Femur (tissue), 1 donor: Measurements from ENCODE around the gene ARRB2.
A peak's percentile ranks its signal among the peaks of the same experiment; 100 is the strongest.

Source experiments
- DNase-seq: peaks from one replicate; pipeline ENCODE4 v3.0.0-alpha.2; 2017

ARRB2 gene

GRCh38 chr17:4734857-4735475 lies 24.5 kb downstream of the ARRB2 start:
- peak; percentile 16 for DNase-seq

DNA sequence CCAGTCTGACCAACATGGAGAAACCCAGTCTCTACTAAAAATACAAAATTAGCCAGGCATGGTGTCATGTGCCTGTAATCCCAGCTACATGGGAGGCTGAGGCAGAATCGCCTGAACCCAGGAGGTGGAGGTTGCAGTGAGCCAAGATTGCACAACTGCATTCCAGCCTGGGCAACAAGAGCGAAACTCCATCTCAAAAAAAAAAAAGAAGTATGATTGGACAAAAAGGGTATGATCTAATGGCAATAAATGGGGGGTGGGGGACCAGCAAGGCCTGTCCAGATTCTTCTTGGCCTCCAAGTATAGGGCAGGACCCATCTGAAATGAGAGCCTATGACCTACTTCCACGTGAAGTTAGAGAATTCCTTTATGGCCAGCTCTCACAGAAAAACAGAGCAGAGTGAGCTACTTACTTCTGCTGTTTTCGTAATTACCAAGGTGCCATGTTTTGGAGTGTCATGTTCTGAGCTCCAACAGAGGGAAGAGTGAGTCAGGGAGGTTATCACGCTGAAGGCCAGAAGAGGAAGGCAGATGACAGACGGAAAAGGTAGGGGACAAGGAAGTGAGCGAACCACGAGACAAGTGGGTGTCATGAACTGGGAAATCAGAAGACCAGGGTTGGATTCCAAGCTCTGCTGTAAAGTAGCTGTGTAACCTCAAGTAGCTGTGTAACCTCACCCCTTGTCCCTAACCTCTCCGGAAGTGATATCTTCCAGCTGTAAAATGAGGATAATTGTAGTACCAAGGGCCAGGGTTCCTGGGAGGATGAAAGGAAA lies 25.6 kb downstream of the ARRB2 start:
- no peak for DNase-seq

DNA sequence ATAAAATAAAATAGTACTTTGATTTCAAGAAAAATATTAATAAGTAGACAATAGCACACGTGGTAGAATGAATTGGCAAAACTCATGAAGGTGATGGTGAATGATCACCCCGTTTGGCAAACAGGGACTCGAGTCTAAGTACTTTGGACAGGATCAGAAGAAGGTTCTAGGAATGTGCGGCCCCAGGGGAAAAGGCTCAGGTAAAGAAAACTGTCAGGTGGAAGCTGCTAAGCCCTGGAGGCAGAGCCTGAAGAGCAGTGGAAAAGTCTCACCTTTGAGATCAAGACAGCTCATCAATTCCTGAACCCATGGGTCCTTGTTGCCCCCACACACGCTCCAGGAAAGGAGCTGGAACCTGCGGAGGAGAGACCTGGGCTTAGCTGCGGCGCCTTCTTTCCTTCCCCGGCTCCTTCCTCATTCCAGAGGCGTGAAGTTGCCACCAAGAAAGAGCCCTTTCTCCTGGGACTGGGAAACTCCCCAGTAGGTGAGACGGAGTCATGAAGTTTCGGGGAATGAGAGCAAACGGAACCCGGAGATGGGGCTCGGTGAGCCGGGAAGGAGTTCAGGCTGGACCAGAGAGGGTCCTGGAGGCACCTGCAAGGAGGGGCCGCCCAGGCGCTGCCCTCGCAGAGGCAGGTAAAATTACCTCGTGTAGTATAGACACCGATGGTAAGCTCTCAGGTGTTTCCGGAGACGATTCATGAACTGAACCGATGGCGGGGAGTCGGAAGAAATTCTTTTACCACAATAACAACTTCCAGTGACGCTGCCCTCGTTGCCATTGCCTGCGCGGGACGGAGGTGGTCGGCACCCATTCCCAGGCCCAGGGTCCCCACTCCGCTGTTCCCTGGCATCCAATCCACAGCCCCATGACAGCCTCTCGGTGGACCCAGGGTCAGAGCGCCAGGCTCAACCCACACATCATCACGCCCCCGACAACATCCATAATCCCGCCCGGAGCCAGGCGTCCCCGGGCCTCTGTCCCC lies 28.0 kb downstream of the ARRB2 start:
- DNase-seq: no peak

- DNase-seq: peak; percentile 59
Observed at GRCh38 chr17:4739122-4740024, 28.9 kb downstream of the ARRB2 start, which contains the start of the genes CXCL16 and ZMYND15. CXCL16 (minus strand) TSS chr17:4739928; CDS start chr17:4739339, 589 bp downstream. ZMYND15 (plus strand) TSS chr17:4739833; CDS start chr17:4740549, 716 bp downstream.

GRCh38 chr17:4740025-4740351 lies 29.6 kb downstream of the ARRB2 start:
- no peak for DNase-seq

DNA sequence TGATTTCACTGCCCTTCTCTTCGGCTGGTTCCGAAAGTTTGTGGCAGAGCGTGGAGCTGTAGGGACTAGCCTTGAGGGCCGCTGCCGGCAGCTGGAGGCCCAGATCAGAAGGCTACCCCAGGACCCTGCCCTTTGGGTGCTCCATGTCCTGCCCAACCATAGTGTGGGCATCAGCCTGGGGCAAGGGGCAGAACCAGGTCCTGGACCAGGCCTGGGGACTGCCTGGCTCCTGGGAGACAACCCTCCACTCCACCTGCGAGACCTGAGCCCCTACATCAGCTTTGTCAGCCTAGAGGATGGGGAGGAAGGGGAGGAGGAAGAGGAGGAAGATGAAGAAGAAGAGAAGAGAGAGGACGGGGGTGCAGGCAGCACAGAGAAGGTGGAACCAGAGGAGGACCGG lies 30.2 kb downstream of the ARRB2 start:
- no peak for DNase-seq

- no peak for DNase-seq
Observed at GRCh38 chr17:4741544-4741943, 31.1 kb downstream of the ARRB2 start.

GRCh38 chr17:4742133-4742532 lies 31.7 kb downstream of the ARRB2 start:
- no peak for DNase-seq

- no peak for DNase-seq
Observed at GRCh38 chr17:4742629-4743028, 32.2 kb downstream of the ARRB2 start.

DNA sequence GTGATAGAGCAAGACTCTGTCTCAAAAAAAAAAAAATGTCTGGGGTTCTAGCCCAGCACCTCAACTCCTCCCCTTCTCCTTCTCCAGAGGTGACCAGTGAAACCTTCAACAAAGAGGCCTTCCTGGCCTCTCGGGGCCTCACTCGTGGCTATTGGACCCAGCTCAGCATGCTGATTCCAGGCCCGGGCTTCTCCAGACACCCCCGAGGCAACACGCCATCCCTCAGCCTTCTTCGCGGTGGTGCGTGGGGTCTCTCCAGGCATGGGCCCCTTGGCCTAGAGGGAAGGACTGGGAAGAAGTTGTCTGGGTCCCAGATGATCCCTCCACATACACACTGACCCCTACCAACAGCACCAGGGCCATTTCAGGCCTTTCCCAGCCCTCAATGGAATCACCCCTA lies 32.8 kb downstream of the ARRB2 start:
- DNase-seq: no peak

GRCh38 chr17:4743898-4744297 lies 33.5 kb downstream of the ARRB2 start:
- no peak for DNase-seq

- DNase-seq: no peak
Observed at GRCh38 chr17:4744999-4745969, 34.9 kb downstream of the ARRB2 start.

DNA sequence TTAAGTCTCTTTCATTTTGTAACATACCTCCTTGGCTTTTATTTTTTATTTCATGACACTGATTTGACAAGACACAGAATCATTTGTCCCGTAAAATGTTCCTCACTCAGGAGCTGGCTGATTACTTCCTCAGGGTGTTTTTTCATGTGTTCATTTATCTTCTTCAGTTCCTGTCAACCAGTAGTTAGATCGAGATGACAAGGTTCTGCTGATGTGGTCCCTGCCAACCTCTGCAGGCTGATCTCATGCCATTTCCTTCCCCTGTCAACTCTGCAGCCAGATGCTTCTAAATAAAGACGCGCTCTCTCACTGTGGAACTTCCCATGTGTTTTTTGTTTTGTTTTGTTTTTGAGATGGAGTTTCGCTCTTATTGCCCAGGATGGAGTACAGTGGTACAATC lies 37.4 kb downstream of the ARRB2 start:
- no peak for DNase-seq

GRCh38 chr17:4748686-4749085 lies 38.3 kb downstream of the ARRB2 start:
- no peak for DNase-seq

DNA sequence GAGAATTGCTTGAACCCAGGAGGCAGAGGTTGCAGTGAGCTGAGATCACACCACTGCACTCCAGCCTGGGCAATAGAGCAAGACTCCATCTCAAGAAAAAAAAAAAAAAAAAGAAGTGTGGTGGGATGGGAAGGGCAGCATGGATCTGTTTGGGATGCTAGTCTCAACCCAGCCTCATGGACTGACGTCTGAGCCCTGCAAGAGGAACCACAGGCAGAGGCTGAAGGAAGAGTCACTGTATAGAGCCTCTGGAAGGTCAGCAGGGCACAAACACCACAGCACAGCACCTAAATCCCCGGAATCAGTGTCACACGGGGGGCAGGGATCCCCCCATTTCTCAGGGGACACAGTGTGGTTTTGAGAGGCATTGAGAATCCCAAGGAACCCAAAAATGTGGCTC lies 40.2 kb downstream of the ARRB2 start:
- no peak for DNase-seq

- DNase-seq: no peak
Observed at GRCh38 chr17:4751932-4752331, 41.5 kb downstream of the ARRB2 start.

DNA sequence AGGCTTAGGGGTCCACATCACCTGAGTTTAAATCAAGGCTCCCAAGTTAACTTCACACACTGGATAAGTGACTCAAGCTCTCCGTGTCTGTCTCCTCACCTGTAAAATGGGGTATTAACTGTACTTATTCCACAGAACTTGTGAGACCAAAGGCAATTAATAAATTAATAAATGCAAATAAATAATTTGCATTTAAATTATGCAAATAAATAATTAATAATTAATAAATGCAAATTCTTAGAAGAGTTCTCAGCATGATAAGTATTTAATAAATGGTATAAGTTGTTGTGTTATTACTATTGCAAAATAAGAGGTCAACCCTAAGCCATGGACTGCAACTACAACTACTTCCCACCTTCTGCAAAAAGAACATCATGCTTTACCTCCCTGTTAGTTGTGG lies 43.0 kb downstream of the ARRB2 start:
- DNase-seq: no peak

GRCh38 chr17:4759776-4760236 lies 49.4 kb downstream of the ARRB2 start:
- DNase-seq: no peak

DNA sequence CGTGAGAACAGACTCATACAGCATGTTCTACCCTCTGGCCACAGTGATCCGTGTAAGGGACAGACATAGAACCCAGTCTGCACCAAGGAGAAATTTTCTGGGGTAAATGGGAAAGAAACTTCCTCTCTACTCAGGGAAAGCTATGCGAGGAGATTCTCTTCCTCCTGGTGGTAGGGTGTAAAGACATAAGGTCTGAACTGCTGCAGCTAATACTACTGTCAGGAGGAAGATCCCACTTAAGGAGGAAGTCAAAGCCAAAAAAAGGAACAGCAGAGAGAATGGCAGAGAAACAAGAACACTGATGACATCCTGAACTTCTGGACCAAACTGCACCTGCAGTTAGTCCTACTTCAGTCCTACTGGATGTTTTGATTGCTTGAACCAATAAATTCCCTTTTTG lies 54.2 kb downstream of the ARRB2 start:
- DNase-seq: no peak

- DNase-seq: no peak
Observed at GRCh38 chr17:4766201-4766600, 55.8 kb downstream of the ARRB2 start.

DNA sequence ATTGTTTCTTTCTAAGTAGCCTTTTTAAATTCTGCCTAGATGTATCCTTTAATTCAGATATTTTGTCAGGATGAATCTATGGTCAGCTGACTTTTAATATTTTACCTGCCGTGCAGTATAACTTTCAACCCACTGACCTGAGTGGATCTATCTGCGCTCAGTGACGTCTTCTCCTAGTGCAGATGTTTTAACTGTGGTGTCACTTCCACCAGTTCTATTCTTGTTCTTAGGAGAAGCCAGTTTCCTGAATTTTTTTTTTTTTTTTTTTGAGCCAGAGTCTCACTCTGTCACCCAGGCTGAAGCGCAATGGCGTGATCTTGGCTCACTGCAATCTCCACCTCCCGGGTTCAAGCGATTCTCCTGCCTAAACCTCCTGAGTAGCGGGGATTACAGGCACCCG lies 56.3 kb downstream of the ARRB2 start:
- DNase-seq: no peak
